K562 (cell line): Measurements from ENCODE around the gene PLCL1. TPM values are rescaled to one million over a fixed set of nuclear protein-coding genes. Genes with fewer than 3 reads are reported as not detected.

Experiments used
- ATAC-seq: fragments of 200-7000 bp; cut with Tn5 transposase; 3 replicates; pipeline ENCODE4 v1.9.1; 2020; ENCODE audit warnings: moderate library complexity
- BruUV-seq: library from RNA; stranded (reverse); fragments of 400-500 nt; replicated peaks from 2 replicates; lab custom pipeline; 2021; lab: Mats Ljungman, UMichigan
- CTCF ChIA-PET: fragments of 300-600 bp; formaldehyde crosslinking; extraction: SDS; loops from one replicate; lab custom pipeline; 2021; ENCODE audit warnings: low intra/inter-chr PET ratio; lab: Yijun Ruan, JAX
- POLR2A ChIA-PET: fragments of 300-600, 350-650 bp; sonication (Branson Sonifier 250); formaldehyde crosslinking; extraction: SDS; loops from one replicate; lab custom pipeline; 2021; ENCODE audit warnings: antibody characterized with exemption, inconsistent platforms; lab: Yijun Ruan, JAX
- DNase-seq, 4 experiments: peaks; one replicate each; pipeline versions ENCODE4 v3.0.0 to v3.0.0-alpha.2; 2011 to 2018; ENCODE audit warnings: low spot score in 3 of 4, mixed read lengths in 3 of 4; ENCODE audit errors: extremely low read depth in 1 of 4
- FAIRE-seq: peaks from 2 replicates; lab custom pipeline; 2011; peaks lifted over from hg19 to GRCh38; lab: Jason Lieb, UNC
- H2AFZ ChIP-seq: 2 replicates; pipeline ENCODE4 v1.6.0; 2011; ENCODE audit warnings: low read depth, low read length, control low read depth, inconsistent platforms
- H3K27ac ChIP-seq: fragments of 200-600 bp; 3 replicates; pipeline ENCODE4 v1.8.0; 2011; ENCODE audit warnings: low read depth, mild to moderate bottlenecking, control low read depth, inconsistent platforms, low read length, moderate library complexity, mixed read lengths; ENCODE audit errors: extremely low read depth
- H3K27me3 ChIP-seq, 2 experiments: fragments of 300-600 bp in 1 of 2; 2 replicates in 1 of 2; 3 replicates in 1 of 2; pipeline versions ENCODE4 v1.6.0 to v1.8.0; 2011; ENCODE audit warnings: inconsistent platforms in 2 of 2, low read length in 2 of 2, mild to moderate bottlenecking in 1 of 2, mixed read lengths in 1 of 2, moderate library complexity in 1 of 2; ENCODE audit not compliant: control insufficient read depth in 2 of 2, insufficient read depth in 2 of 2
- H3K36me3 ChIP-seq: fragments of 300-600 bp; 3 replicates; pipeline ENCODE4 v1.8.0; 2011; ENCODE audit warnings: mild to moderate bottlenecking, low read length, inconsistent platforms; ENCODE audit not compliant: control insufficient read depth, insufficient read depth
- H3K4me1 ChIP-seq, 2 experiments: fragments of 200-600 bp in 1 of 2; replicated peaks in 1 of 2; 2 replicates in 1 of 2; 3 replicates in 1 of 2; pipeline versions ENCODE4 v1.5.1 to v1.8.0; 2011; ENCODE audit warnings: inconsistent platforms in 2 of 2, low read length in 2 of 2, mild to moderate bottlenecking in 1 of 2, mixed read lengths in 1 of 2, moderate library complexity in 1 of 2; ENCODE audit not compliant: control insufficient read depth in 2 of 2, insufficient read depth in 2 of 2
- H3K4me2 ChIP-seq: 2 replicates; pipeline ENCODE4 v1.6.1; 2011; ENCODE audit warnings: low read length, control low read depth, inconsistent platforms, mixed read lengths; ENCODE audit not compliant: insufficient read depth
- H3K4me3 ChIP-seq: fragments of 200-600 bp; sonication (generic), shearing (Covaris generic); 2 replicates; pipeline ENCODE4 v1.5.1; 2016; ENCODE audit warnings: control low read depth, inconsistent platforms
- H3K79me2 ChIP-seq: fragments of 200-600 bp; 3 replicates; pipeline ENCODE4 v1.8.0; 2011; ENCODE audit warnings: low read length, inconsistent platforms; ENCODE audit not compliant: control insufficient read depth, insufficient read depth
- H3K9ac ChIP-seq, 2 experiments: 2 replicates each; pipeline versions ENCODE4 v1.6.0 to v1.6.1; 2011; ENCODE audit warnings: low read depth in 2 of 2, low read length in 2 of 2, control low read depth in 1 of 2, inconsistent platforms in 1 of 2, mild to moderate bottlenecking in 1 of 2, mixed read lengths in 1 of 2; ENCODE audit not compliant: insufficient read depth in 1 of 2
- H3K9me1 ChIP-seq: one replicate; pipeline ENCODE4 v1.6.0; 2011; ENCODE audit warnings: inconsistent platforms, mild to moderate bottlenecking, low read length, moderate library complexity; ENCODE audit not compliant: control insufficient read depth, insufficient read depth
- H3K9me3 ChIP-seq: replicated peaks from 2 replicates; pipeline ENCODE4 v1.5.1; 2011; ENCODE audit warnings: low read depth, low read length, inconsistent platforms; ENCODE audit not compliant: control insufficient read depth, insufficient read depth
- H4K20me1 ChIP-seq: replicated peaks from 2 replicates; pipeline ENCODE4 v1.6.1; 2011; ENCODE audit warnings: low read length, inconsistent platforms, mixed read lengths; ENCODE audit not compliant: control insufficient read depth, insufficient read depth
- TOE1 ChIP-seq, 2 experiments: fragments of 450-650 bp in 1 of 2; sonication (generic) in 1 of 2; formaldehyde crosslinking in 1 of 2; IDR thresholded peaks; 2 replicates each; pipeline versions ENCODE4 v1.7.1 to v1.8.0; 2016 to 2022; ENCODE audit warnings: borderline replicate concordance in 2 of 2, mild to moderate bottlenecking in 2 of 2, antibody characterized with exemption in 1 of 2, inconsistent platforms in 1 of 2, low read depth in 1 of 2, missing genetic modification reagents in 1 of 2, moderate library complexity in 1 of 2
- WGBS: fragments of 100-300 bp; shearing (Covaris generic); methylation state at CpG from one replicate; pipeline ENCODE4 v1.1.6; 2016; ENCODE audit warnings: low coverage, mixed read lengths; ENCODE audit not compliant: insufficient coverage; ENCODE audit errors: missing lambda C conversion rate; 5-methylcytosine and 5-hydroxymethylcytosine counted together
- in situ Hi-C: fragments of 300-500 bp; cut with MboI; formaldehyde crosslinking; loops from 4 replicates; pipeline ENCODE4 v1.15.0; 2018; ENCODE audit warnings: inconsistent platforms, mixed read lengths
- intact Hi-C: fragments of 100-400 bp; cut with micrococcal nuclease; formaldehyde crosslinking; loops from 2 replicates; pipeline ENCODE4 v1.14.2; 2022
- polyA plus RNA-seq, 8 experiments: library from polyadenylated mRNA; depleted of rRNA in 4 of 8; stranded (reverse) in 5 of 8; unstranded in 3 of 8; fragments of >200 nt; fragmentation: Nextera tagmentation in 2 of 8; fragmentation: Illumina TruSeq in 1 of 8; extraction: Ambion mirVana in 2 of 8; extraction: Trizol in 1 of 8; gene quantifications; 2 replicates each; pipeline versions ENCODE4 v1.2.1 to v1.2.3, GENCODE V29; 2011 to 2014; ENCODE audit warnings: inconsistent platforms in 1 of 8, missing spikeins in 1 of 8
- total RNA-seq, 7 experiments: library from RNA; depleted of rRNA in 6 of 7; stranded (reverse); fragments of >200 nt in 6 of 7; fragmentation: Illumina TruSeq in 2 of 7; extraction: Trizol in 2 of 7; gene quantifications; 2 replicates each; pipeline versions ENCODE4 v1.2.1 to v1.2.3, GENCODE V29; 2011 to 2021; ENCODE audit warnings: low replicate concordance in 1 of 7
- TF ChIP-seq, protein P1 (sequence below), 3 experiments: IDR thresholded peaks in 2 of 3; conservative IDR thresholded peaks in 1 of 3; 2 replicates each; pipeline ENCODE4 v1.5.1; 2011 to 2012; ENCODE audit warnings: low read length in 3 of 3, mild to moderate bottlenecking in 3 of 3, control low read depth in 2 of 3, improper control_type of control experiment in 1 of 3, inconsistent platforms in 1 of 3, low read depth in 1 of 3, mixed read lengths in 1 of 3, moderate library complexity in 1 of 3; ENCODE audit not compliant: insufficient read depth in 2 of 3

PLCL1 gene
- total and polyA plus RNA-seq, 9 of the 15 experiments (the other 6 are each of a cell fraction or from before 2014, with no cell fraction given) = 2.0 to 17.7 (median 8.6) TPM

DNA sequence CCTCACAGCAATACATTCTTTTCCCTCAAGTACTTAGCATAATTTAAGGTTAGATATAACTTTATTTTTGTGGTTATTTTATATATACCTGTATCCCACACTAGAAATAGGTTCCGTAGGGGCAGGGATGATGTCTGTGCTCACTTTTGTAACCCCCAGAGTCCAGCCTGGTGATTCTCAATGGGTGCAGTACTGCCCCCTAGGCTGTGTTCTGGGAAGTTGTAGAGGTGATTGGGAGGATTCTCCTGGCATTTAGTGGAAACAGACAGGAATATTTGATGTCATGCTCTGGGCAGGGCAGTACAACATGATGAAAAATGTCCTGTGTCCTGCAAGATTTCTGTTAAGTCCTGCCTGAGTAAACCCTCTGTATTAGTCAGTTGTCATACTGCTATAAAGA lies 333.3 kb downstream of the PLCL1 start:
- H3K4me3 ChIP-seq = no peak overlapping the region
- H4K20me1 ChIP-seq = no peaks in the 10 kb centered on the region
- intact Hi-C loops (loop anchor here (10.0 kb wide), 2 partner anchors 157 to 433 kb away; partner anchors contain the start of gene MARS2), in situ Hi-C loops (no loop called here)
- DNase-seq (no peak), ATAC-seq (peak; percentile 49; the same call in 1 of the 3 replicates), FAIRE-seq (no peak)
- H3K9me1 ChIP-seq = no peaks in the 10 kb centered on the region
- no peaks in the 10 kb centered on the region; the same call in 2 of the 3 replicates for H3K79me2 ChIP-seq
- no peaks in the 10 kb centered on the region for H3K9me3 ChIP-seq
- no TSS peak for BruUV-seq
- ChIA-PET POLR2A (no interaction called here), CTCF (no interaction called here)
- H3K27ac ChIP-seq = no peak overlapping the region
- no peaks in the 10 kb centered on the region for H3K27me3 ChIP-seq
- no peak overlapping the region for H3K9ac ChIP-seq
- H3K36me3 ChIP-seq = no peaks in the 10 kb centered on the region
- no peak overlapping the region for H3K4me2 ChIP-seq
- 90% methylated on average over 1 of the region's 1 CpG for WGBS
- TF ChIP-seq, protein P1, sequence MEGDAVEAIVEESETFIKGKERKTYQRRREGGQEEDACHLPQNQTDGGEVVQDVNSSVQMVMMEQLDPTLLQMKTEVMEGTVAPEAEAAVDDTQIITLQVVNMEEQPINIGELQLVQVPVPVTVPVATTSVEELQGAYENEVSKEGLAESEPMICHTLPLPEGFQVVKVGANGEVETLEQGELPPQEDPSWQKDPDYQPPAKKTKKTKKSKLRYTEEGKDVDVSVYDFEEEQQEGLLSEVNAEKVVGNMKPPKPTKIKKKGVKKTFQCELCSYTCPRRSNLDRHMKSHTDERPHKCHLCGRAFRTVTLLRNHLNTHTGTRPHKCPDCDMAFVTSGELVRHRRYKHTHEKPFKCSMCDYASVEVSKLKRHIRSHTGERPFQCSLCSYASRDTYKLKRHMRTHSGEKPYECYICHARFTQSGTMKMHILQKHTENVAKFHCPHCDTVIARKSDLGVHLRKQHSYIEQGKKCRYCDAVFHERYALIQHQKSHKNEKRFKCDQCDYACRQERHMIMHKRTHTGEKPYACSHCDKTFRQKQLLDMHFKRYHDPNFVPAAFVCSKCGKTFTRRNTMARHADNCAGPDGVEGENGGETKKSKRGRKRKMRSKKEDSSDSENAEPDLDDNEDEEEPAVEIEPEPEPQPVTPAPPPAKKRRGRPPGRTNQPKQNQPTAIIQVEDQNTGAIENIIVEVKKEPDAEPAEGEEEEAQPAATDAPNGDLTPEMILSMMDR (IDR thresholded peaks at IDR 0.05 in 2 of 3, conservative IDR thresholded peaks at IDR 0.05 in 1 of 3; ENCODE audit: insufficient read depth in 2 of 3, low read depth in 1 of 3, low read length in 3 of 3) = 0 out of 6 replicates have a peak, but pooled peaks of 1 of the 3 experiments have one; percentile 24
- TF ChIP-seq TOE1 (IDR thresholded peaks at IDR 0.05; ENCODE audit: borderline replicate concordance) (no peak), TOE1 (CRISPR knock-in tag; IDR thresholded peaks at IDR 0.05; ENCODE audit: borderline replicate concordance, low read depth) (no peak)
- no peaks in the 10 kb centered on the region; a peak in 1 of 5 replicates for H3K4me1 ChIP-seq
- no peak overlapping the region for H2AFZ ChIP-seq
